Stimulated activated naive CD8-positive, alpha-beta T cell treated with anti-CD3 and anti-CD28 coated beads, Interleukin-15, Interleukin-2, amounts not matched to agents 100 U/mL and 50 U/mL, for 24 hours (primary cell): ENCODE measurements around the gene RASL11B.

ENCODE experiments used
- ATAC-seq: fragments of 150-1000 bp; cut with Tn5 transposase; one replicate; pipeline ENCODE4 v1.10.0; 2021
- DNase-seq: peaks from one replicate; pipeline ENCODE4 v3.0.0; 2021

The RASL11B gene

DNA sequence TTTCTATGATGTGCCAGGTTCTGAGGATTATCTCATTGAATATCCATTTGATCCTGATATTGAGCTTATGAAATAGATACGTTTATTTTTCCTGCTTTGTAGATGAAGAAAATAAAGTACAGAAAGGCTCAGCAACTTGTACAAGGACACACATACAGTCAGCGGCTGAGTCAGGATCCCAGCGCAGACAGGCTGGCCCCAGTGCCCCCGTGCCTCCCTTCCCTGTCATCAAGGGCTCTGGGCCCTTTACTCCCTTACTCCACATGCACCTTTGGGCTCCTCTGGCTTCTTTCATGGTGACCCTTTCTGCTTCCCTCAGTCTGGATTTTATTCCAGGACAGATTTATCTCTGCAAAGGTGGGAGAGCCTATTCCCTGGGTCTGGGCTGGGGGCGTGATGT, 12.8 kb downstream of the RASL11B start:
- DNase-seq = no peak

DNA sequence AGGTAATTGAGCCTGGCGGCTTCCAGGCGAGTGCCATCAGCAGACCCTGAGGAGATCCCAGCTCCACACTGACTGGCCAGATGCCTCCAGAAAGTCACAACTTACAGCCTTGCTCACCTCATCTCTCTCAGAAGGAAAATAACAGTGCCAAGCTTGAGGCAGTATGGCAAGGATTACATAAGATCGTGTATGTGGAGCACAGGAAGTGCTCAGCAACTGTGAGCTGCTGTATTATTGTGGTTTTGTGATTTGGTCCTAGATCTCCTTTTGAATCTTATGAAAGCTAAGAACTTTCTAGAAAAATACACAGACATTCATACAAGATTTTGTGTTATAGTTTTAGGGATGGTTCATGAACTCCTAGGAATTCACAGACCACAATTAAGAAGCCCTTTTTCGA, 14.0 kb downstream of the RASL11B start:
- no peak for DNase-seq
- ATAC-seq = no peak

More for the DNA sequence above, 12.8 kb downstream of the RASL11B start:
- no peak for ATAC-seq

DNA sequence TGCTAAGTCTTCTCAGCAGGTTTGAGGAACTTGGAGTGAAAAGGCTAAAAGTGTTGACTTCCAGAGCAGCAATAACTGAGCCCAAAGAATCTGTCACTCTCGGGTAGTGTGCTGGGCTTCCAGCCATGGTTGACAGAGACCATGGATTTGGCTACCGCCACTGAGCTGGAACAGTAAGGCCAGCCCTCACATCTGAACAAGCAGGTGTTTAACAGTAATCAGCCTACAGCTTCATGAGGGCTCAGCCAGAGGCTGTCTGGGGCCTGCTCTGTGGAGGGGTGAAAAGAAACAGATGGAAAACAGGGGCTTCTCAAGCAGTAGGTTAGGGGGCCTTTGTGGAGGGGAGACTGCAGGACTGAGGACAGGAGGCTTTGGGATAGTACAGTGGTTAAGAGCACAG, 14.9 kb downstream of the RASL11B start:
- DNase-seq (no peak), ATAC-seq (no peak)

DNA sequence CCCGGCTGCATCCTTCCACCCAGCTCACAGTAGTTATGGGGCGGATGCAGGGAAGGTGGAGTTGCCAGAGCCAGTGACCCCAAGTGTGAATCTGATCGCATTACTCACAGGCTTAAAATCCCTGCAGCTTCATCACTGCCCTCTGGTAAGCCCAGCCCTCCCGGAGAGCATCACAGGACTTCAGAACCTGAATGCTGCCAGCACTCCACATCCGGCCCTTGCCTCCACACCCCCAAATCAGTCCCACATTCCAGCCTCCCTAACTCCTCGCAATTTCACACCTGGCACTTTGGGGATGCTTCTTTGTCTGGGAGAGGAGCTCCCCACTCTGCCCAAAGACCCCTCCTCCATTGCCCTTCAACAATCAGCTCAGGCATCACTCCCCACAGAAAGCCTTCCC, 15.6 kb downstream of the RASL11B start:
- DNase-seq (no peak), ATAC-seq (no peak)

DNA sequence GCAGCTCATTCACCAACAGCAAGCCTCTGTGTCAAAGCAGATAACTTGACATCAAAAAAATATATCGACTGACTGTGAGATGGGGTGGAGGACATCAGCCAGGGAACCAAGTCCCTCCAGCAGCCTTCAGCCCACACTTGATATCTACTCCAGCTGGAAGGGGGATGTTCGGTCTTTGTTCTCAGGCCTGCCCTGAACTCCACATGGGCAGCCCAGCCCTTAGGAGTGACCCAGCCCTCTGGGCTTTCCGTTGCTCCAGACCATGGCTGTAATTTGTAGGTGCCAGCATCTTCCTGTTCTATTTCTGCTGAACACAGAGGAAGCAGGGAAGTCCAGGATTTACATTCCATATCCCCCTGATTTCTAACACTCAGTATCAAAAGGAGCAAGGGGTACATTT, 17.4 kb downstream of the RASL11B start:
- DNase-seq = no peak
- no peak for ATAC-seq

DNA sequence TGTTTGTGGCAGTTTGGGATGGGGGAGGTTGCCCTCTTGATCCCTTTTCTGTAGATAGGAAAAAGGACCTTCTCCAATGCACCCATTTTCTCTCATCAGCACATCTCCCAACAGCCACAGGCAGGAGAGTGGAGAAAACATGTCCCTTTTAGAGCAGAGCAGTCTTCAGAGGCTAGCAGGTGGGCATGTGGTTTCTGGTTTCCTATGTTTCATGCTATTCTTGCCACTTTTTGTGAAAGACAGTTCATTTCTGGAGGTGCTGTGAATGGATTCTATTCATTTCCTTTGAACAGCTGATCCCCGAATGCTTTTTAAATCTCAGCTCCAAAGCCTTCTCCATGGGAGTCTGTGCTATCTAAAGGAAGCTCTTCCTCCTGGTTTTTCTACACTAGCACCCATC, 18.9 kb downstream of the RASL11B start:
- ATAC-seq (no peak), DNase-seq (no peak)

DNA sequence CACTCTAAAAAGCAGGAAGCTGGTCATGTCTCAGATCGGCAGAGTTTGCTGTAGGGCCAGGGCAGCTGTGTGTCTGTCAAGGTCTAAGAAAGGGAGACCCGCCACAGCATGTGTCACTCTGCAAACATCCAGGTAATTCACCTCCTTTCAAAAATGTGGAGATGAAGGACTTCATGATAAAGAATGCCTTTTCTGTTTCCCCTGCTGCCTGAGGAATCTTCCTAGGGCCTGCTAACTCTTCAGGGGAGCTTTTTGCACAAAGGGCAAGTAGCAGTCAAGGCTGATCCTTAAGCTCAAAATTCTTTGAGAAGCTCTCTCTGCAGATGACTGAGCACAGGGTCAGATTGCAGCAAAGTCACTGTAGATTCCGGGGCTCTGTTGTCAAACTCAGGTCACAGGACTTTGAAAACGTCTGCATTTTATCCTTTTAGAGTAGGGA, 21.1 kb downstream of the RASL11B start:
- ATAC-seq = no peak

DNA sequence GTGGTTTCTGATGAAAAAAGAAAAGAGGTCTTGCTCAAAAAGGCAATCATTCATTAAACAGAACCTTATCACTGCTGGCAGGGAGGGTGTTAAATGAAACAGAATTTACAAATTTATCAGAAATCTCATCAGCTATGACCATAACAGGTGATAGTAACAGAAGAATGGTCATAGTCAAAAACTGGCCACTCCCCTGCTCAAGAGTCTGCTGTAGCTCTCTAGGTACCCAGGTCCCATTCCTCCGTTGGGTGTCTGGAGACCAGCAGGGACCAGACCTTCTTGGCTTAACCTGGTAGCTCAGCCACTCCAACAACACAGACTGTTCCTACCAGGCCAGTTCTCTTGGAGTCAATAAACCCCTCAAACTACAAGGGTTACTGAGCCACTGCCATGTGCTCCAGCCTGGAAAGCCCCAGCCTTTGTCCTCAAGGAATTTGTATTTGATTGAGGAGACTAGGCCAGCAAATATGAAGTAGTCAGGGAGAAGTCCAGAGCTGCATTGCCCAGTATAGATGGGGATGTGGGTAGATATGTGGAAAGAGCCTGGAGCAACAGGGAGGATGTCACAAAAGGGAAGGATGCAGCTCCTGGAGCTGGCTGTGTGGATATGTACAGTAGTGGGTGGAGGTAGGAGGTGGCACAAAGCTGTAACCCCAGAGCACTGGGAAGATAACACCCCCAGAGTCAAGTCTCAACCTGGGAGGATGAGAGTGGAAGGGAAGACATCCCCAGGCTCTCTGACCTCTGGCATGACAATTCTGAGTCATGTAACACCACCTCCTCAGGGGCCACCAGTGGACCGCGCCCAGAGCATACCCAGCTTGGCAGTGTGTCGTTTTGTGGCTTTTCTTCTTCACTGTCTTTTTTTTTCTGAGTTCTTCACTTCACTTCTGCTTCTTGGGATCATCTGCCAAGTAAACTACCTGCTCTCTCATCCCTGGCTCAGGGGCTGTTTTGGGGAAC, 21.9 kb downstream of the RASL11B start:
- peak; percentile 36 for ATAC-seq

More for the DNA sequence above, 21.1 kb downstream of the RASL11B start:
- no peak for DNase-seq

DNA sequence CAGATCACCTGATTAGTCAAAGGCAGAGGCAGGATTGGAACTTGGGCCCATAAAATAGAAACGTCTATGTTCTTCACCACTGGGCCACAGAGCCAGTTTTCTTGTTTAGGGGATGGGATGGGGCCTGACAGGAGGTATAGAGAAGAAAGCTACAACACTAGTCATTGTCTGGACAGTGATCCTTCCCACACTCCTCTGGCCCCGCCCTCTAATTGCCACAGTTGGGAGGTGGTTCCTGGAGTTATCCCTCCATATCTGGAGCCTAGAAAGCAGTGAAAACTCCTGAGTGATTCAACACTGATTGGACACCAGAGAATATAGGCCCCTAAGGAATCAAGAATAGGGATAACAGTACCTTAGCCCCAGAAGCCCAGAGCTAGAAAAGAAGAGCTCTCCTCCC, 22.9 kb downstream of the RASL11B start:
- ATAC-seq (no peak), DNase-seq (no peak)

More for the DNA sequence above, 21.9 kb downstream of the RASL11B start:
- no peak for DNase-seq

DNA sequence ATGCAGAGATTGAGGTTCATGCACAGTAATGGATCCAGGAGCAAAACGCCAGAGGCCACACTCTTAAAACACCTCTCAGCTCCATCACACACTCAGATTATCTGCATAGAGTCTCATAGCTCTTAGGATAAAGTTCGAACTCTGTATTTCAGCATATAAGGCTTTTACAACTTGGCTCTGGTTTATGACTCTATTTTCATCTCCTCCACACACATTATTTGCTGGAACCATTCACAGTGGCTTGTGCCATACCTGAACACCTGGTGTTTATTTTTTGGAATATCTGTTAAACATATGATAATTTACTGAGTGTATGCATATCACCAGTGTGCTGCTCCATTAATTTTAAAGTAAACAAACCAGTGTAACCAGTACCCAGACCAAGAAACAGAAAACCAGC, 27.2 kb downstream of the RASL11B start:
- DNase-seq (no peak), ATAC-seq (no peak)

DNA sequence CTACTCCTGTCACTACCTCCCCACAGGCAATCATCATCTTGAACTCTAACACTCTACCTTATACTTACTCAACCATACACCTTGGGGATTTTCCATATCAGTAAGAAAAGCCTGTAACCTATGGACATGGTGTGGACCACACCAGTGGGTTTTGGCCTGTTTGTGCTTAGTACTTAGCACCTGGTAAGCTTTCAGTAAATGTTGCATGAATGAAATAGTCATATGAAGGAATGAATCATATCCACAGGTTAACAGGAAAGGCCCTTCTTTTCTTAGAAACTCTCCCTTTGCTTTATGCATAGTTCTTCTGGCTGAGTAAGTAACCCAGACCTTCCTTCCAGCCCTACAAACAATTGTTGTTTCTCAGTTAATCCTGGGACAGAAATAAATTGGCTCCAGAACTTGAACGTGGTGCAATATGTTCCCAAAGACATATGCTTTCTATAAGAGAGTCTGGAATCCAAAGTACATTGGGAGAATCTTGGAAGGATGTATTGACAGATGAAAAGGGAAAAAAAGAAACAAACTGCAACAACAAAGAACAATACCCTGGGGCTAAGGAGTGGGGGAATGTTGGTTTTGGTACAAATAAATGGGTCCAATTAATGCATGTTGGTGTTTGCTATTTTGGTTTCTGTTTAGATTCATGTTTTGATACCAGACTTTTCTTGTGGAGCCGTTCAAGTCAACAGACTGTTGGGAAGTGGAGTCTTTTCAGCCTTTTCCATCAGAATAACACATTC, 27.8 kb downstream of the RASL11B start:
- DNase-seq (no peak), ATAC-seq (peak; percentile 49)

DNA sequence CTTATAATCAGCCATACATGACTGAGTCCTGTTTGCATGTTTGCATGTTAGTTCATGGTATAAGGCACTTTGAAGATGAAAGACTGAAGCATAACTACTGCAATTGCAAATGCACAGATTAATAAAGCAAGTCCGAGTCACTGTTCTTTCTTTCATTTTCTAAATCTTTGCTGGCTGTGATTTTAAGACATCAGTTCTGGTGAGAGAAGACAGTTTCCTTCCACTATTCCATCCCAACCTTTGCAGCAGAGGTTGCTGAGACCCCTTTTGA, 28.3 kb downstream of the RASL11B start:
- ATAC-seq = no peak
- DNase-seq = no peak

DNA sequence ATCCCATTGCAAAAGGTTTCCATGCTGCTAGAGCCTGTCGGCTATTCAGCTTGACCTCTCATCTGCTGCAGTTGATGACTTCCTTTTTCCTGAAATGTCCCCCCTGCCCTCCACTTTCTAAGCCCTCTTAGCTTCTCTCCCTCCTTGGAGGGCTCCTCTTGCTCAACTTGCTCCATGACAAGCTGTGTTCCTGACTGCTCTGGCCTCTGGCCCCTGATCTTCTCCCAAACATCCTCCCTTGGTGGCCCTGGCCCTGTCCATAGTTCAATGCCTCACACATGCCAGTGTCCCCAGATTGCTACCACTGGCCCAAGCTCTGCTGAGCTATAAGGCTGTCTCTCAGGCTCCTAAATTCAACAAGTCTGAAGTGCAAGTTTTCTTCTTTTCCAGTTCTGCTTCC, 29.6 kb downstream of the RASL11B start:
- no peak for DNase-seq

DNA sequence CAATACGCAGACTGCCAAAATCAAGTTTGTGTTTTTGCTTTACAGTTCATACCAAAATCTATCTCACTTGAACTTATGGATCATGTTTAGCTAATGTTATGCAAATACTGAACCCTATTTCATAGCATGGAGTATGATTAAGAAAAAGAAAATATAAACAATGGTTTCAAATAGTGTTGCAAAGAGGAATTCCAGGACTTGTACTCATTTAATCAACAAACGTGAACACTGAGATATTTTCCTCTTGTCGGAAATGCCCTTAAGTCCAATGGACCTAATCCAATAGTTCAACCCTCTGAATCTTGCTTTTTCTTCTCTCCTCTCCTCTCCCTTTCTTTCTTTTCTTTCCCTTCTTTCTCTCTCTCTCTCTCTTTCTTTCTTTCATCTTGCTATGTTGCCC, 30.8 kb downstream of the RASL11B start:
- DNase-seq (no peak), ATAC-seq (no peak)

More for the DNA sequence above, 29.6 kb downstream of the RASL11B start:
- no peak for ATAC-seq

DNA sequence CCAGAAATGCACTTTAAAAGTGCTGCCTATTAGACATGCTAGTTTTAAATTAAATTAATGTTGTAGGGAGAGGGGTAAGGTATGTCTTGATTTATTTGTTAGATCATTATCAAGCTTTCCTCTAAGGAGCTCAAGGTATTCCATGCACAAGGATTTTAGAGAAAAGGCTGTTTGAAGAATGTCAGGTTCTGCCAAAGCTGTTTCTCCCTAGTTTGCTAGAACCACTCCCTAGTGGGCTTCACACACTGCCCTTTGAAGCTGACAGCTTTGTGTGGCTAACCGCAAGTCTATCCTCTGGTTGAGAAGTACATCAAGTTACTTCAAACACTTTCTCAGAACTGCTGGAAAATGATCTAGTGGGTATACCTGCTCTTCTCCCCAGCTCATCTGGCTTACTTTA, 32.3 kb downstream of the RASL11B start:
- ATAC-seq = no peak
- no peak for DNase-seq

DNA sequence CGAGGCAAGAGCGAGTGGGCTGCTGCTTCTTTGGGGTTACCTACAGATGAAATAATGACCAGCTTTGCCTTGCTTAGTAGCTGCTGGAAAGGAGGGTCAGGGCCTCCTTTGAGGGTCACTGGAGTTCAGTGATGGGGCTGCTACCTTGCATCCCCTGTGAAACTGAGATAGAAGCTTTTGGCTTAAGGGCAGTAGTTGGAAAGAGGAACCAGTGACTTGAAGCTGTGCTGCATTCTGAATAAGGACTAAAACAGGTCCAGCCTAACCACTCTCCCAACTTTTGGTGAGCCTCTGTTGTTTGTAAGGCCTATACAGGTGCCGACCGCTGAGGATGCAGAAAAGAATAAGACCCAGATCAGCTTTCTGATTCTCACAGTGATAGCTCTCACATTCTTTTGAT, 41.2 kb downstream of the RASL11B start:
- DNase-seq (no peak), ATAC-seq (no peak)

DNA sequence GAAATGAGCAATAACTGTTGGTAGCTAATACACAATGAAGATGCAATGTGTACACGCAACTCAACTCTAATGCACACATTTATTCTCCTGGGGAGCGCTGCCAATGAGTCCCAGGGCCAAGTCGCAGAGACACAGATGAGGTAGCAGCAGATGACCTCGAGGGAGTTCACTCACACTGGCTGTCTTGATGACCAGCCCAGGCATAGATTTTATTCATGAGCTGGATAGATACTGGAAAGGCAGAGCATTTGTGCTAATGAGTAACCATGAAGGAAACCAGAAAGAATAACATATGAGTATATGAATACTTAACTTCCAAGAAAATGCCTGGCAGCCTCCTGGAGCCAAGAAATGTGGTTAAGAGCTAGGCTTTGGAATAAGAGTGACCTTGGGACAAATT, 42.3 kb downstream of the RASL11B start:
- no peak for ATAC-seq

DNA sequence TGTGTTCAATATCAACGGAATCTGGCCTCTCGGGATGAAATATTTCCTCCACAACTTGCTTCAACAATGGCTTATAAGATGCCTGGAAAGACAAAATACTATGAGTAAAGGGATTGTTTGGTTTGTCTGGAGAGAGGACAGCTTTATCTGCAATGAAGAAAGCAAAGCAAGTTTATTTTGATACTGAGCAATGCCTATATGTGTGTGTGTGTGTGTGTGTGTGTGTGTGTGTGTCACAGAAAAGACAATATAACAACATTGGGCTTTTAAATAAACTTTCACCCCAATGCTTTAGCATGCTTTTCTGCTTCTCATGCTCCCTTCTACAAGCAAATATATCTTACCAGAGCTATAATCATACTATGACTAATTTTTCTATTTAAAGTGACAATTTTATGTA, 45.4 kb downstream of the RASL11B start:
- no peak for ATAC-seq
- DNase-seq = no peak

More for the DNA sequence above, 42.3 kb downstream of the RASL11B start:
- DNase-seq = no peak

DNA sequence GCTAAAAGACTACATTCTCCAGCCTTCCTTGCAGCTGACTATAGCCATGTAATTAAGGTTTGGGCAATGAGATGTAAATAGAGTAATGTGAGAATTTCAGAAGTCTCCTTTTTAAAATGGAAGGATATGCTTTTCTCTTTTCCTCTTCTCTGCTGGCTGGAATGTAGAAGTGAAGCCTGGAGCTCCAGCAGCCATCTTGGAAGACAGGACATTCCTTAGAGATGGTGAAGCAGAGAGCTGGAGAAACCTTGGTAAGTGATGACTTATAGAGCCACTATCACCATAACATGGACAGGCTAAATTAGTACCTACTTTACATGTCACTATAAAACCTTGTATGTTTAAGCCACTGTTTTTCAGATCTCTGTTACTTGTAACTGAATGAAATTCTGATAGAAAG, 48.0 kb downstream of the RASL11B start:
- DNase-seq (no peak), ATAC-seq (no peak)

DNA sequence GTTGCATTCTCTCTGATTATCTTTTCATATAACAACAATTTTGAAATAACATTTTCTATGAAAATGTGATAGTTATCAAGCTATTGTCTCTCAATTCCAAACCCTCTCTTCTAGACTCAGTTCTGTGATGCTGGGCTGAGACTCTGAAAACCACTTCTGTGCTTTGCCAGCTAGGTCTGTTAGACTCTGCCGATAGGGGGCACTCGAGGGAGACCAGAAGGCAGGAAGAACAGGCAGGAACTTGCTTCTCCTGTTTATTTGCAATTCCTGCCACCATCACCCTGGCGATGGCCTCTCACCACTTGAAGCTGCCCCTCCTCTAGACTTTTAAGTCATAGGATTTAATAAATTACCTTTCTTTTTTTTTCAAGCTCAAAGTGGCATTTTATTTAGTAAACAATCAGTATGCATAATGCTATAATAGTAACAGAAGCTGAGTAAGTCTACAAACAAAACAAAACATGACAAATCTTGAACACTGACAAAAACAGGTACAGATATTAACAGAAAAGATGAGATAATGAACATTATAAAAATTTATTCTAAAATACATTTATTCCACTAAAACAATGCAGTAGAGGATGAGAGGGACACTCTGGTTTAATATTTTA, 49.7 kb downstream of the RASL11B start:
- ATAC-seq = no peak

DNA sequence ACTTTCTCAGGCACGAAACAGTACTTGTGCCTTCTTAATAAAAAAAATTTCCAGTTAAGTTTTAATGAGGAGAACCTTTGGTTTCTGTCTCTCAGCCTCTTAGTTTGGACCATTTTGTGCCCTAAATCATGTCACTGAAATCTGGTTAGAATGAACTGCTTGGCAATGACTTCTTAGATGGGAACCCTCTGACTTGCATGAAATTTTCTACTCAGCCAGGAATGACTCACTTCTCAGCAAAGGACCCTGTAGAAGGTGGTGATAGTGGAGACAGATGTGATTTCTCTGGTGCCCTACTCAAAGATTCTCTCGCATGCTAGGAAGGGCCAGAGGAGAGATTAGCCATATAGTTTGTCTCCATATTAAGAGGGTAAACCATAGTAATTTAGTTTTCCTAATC, 50.5 kb downstream of the RASL11B start:
- DNase-seq (no peak), ATAC-seq (no peak)

More for the DNA sequence above, 49.7 kb downstream of the RASL11B start:
- peak; percentile 83 for DNase-seq

DNA sequence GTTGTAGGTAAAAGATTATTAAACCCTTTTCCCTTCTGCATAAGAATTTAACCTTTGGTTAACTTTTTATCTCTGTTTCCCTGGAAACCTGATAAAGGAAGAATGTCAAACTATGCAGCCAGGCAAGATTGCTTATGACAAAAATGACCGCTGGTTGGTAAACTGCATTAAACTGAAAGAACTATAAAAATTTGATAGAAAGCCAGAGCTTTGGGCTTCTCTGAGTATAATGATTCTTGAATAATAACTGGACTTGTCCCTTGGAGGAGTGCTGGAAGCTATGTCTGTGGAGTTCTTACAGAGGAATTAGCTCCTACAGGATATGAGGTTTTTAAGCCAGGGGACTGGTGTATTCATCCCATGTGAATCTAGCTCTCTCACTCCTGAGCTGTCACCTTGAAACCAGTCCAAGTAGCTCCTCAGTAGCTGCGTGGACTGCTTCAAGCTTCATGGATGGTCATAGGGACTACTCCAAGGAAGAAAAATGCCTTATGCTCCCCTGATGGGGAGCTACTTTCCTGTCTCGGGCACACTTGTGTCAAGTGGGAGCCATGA, 52.0 kb downstream of the RASL11B start:
- DNase-seq (no peak), ATAC-seq (no peak)

DNA sequence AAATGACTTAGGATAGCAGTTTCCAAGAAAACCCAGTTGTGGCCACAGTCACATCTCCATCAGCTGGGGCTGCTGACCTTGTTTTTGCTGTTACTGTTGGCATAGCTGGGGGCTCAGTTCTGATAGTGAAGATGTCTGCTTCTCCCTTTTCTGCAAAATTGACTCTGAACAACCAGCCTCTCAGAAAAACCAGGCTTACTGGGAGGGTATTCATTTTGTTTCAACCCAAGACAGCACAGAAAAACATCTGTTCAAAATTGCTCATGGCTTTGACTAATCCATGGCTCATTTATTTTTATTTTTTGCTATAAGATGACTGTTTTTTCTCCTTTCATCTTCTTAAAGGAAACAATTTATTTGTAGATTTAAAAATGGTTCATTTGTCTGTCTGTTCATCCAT, 53.1 kb downstream of the RASL11B start:
- DNase-seq = no peak
- no peak for ATAC-seq
